ENCODE measurements around the gene PAX5.

DNA sequence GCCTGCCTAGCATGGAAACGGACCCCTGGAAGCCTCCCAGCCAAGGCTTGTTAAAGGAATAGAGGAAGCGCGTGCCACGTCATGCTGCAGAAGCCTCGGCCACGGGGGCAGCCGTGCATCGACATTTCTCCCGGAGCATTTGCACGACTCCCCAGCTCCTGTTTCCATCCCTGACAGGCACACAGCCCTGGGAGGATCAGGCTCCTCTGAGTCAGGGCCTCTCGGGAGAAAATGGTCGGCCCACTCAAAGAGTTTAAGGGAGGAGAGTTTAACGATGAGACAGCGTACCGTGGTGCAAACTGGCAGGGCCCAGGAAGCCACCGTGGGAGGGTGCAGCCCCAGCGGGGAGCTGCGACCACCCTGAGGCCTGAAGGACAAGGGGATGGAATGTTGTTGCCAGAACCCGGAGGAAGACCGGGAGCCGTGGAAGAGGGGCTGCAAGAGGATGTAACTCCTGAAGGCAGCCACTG is 213.6 kb downstream of the PAX5 start:
- TF ChIP-seq EP300 (IDR thresholded peaks at IDR 0.05) (no peak), POLR2A (IDR thresholded peaks at IDR 0.05) (no peak)
